GM12891 (cell line): ENCODE data around the gene PAK5.

Source experiments
- PAX5 ChIP-seq: IDR thresholded peaks from 2 replicates; pipeline ENCODE4 v1.6.1; 2011; ENCODE audit warnings: low read length, moderate library complexity, mild to moderate bottlenecking; ENCODE audit not compliant: insufficient read depth, severe bottlenecking
- POLR2A ChIP-seq: IDR thresholded peaks from 2 replicates; pipeline ENCODE4 v1.6.1; 2011; ENCODE audit warnings: low read depth, low read length, control low read depth
- POLR2AphosphoS5 ChIP-seq: IDR thresholded peaks from 2 replicates; pipeline ENCODE4 v1.6.1; 2011; ENCODE audit warnings: low read depth, low read length, control low read depth
- POU2F2 ChIP-seq: IDR thresholded peaks from 2 replicates; pipeline ENCODE4 v1.6.1; 2011; ENCODE audit warnings: low read depth, mild to moderate bottlenecking, control low read depth, low read length, moderate library complexity
- TAF1 ChIP-seq: IDR thresholded peaks from 2 replicates; pipeline ENCODE4 v1.6.1; 2011; ENCODE audit warnings: low read depth, low read length, control low read depth

GRCh38 chr20:9514072-9514460 is 324.8 kb downstream of the PAK5 start:
- TF ChIP-seq TAF1 (no peak), POLR2AphosphoS5 (no peak), PAX5 (no peak), POU2F2 (no peak), POLR2A (no peak)
